HG03045 (cell line): ENCODE data around the gene RNF150.

Experiments used
- ATAC-seq: cut with Tn5 transposase; IDR thresholded peaks from one replicate; pipeline ENCODE4 v1.9.1; 2021; ENCODE audit warnings: mild to moderate bottlenecking, moderate library complexity; ENCODE audit not compliant: unreplicated experiment

Gene RNF150

GRCh38 chr4:140930557-140930956 is 202.7 kb downstream of the RNF150 start:
- no peak for ATAC-seq

GRCh38 chr4:140930011-140930410 is 203.3 kb downstream of the RNF150 start:
- no peak for ATAC-seq

GRCh38 chr4:140928880-140929279 is 204.4 kb downstream of the RNF150 start:
- ATAC-seq = no peak

GRCh38 chr4:140926672-140927071 is 206.6 kb downstream of the RNF150 start:
- ATAC-seq = no peak

- no peak for ATAC-seq
These were observed 207.9 kb downstream of the RNF150 start for GRCh38 chr4:140925417-140925816.

GRCh38 chr4:140924761-140925392 is 208.4 kb downstream of the RNF150 start:
- no peak for ATAC-seq

- ATAC-seq = no peak
These were observed 226.0 kb downstream of the RNF150 start for GRCh38 chr4:140906993-140907962.

- ATAC-seq = no peak
These were observed 228.4 kb downstream of the RNF150 start for GRCh38 chr4:140904904-140905303.

- no peak for ATAC-seq
These were observed 229.5 kb downstream of the RNF150 start for GRCh38 chr4:140903522-140904475.

- no peak for ATAC-seq
These were observed 231.4 kb downstream of the RNF150 start for GRCh38 chr4:140901736-140902336.

GRCh38 chr4:140893939-140894338 is 239.3 kb downstream of the RNF150 start:
- no peak for ATAC-seq

- no peak for ATAC-seq
These were observed 245.2 kb downstream of the RNF150 start for GRCh38 chr4:140888054-140888453.

- no peak for ATAC-seq
These were observed 245.8 kb downstream of the RNF150 start for GRCh38 chr4:140887467-140887866.

- ATAC-seq = no peak
These were observed 248.7 kb downstream of the RNF150 start for GRCh38 chr4:140884431-140885058.

GRCh38 chr4:140877781-140878180 is 255.5 kb downstream of the RNF150 start:
- ATAC-seq = no peak

- no peak for ATAC-seq
These were observed 256.5 kb downstream of the RNF150 start for GRCh38 chr4:140876615-140877364.

GRCh38 chr4:140875746-140876452 is 257.4 kb downstream of the RNF150 start:
- no peak for ATAC-seq

GRCh38 chr4:140874056-140874455 is 259.2 kb downstream of the RNF150 start:
- no peak for ATAC-seq

- no peak for ATAC-seq
These were observed 261.9 kb downstream of the RNF150 start for GRCh38 chr4:140871368-140871767.
